WERI-Rb-1 (cell line): ENCODE data around the gene NDUFA3.

Source experiments
- DNase-seq: peaks from one replicate; pipeline ENCODE4 v3.0.0-alpha.2; 2020
- H3K27ac ChIP-seq: fragments of 250-450 bp; sonication (Bioruptor Pico); 2 replicates; pipeline ENCODE4 v1.5.1; 2020; ENCODE audit warnings: mild to moderate bottlenecking, moderate library complexity
- H3K27me3 ChIP-seq: fragments of 250-450 bp; sonication (Bioruptor Pico); 2 replicates; pipeline ENCODE4 v1.5.1; 2021; ENCODE audit warnings: mild to moderate bottlenecking, low read depth, moderate library complexity; ENCODE audit not compliant: insufficient read depth, severe bottlenecking
- H3K36me3 ChIP-seq: fragments of 250-450 bp; sonication (Bioruptor Pico); 2 replicates; pipeline ENCODE4 v1.5.1; 2020; ENCODE audit warnings: mild to moderate bottlenecking, moderate library complexity
- H3K4me3 ChIP-seq: 2 replicates; pipeline ENCODE4 v1.5.1; 2011; ENCODE audit warnings: low read depth, mild to moderate bottlenecking, control low read depth, low read length
- H3K9me3 ChIP-seq: fragments of 250-450 bp; sonication (Bioruptor Pico); 2 replicates; pipeline ENCODE4 v1.5.1; 2021; ENCODE audit warnings: mild to moderate bottlenecking, moderate library complexity; ENCODE audit not compliant: severe bottlenecking
- TF ChIP-seq, protein P1 (sequence below): IDR thresholded peaks from 2 replicates; pipeline ENCODE4 v1.5.1; 2011; ENCODE audit warnings: low read depth, mild to moderate bottlenecking, control low read depth, inconsistent platforms, low read length

The NDUFA3 gene

DNA sequence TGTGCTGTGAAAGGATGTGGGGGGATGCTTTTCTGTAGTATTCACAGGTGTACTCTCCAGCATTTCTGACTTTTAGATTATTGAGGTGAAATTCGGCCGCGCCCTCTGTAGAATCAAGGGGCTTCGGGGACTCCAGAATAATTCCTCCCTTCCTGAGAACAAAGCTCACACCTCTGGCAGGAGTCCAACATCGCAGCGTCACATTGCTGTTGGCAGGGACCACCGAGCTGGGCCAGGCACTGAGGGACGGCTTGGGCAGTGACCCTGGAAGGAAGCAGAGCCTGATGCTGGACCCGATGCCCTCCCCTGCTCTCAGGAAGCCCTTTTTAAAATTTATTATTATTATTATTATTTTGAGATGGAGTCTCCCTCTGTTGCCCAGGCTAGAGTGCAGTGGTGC lies 27.8 kb upstream of the NDUFA3 start:
- H3K27ac ChIP-seq: no peak overlapping the region
- peaks cover under 1% of the 10 kb centered on the region for H3K9me3 ChIP-seq
- DNase-seq: no peak
- H3K4me3 ChIP-seq: no peak overlapping the region
- peaks cover 74% of the 10 kb centered on the region for H3K27me3 ChIP-seq
- TF ChIP-seq, protein P1, sequence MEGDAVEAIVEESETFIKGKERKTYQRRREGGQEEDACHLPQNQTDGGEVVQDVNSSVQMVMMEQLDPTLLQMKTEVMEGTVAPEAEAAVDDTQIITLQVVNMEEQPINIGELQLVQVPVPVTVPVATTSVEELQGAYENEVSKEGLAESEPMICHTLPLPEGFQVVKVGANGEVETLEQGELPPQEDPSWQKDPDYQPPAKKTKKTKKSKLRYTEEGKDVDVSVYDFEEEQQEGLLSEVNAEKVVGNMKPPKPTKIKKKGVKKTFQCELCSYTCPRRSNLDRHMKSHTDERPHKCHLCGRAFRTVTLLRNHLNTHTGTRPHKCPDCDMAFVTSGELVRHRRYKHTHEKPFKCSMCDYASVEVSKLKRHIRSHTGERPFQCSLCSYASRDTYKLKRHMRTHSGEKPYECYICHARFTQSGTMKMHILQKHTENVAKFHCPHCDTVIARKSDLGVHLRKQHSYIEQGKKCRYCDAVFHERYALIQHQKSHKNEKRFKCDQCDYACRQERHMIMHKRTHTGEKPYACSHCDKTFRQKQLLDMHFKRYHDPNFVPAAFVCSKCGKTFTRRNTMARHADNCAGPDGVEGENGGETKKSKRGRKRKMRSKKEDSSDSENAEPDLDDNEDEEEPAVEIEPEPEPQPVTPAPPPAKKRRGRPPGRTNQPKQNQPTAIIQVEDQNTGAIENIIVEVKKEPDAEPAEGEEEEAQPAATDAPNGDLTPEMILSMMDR: no peak
- H3K36me3 ChIP-seq: no peaks in the 10 kb centered on the region

- H3K27me3 ChIP-seq: peaks cover 69% of the 10 kb centered on the region
- H3K9me3 ChIP-seq: peaks cover 11% of the 10 kb centered on the region
- no peak overlapping the region for H3K27ac ChIP-seq
- DNase-seq: no peak
- H3K36me3 ChIP-seq: no peaks in the 10 kb centered on the region
- H3K4me3 ChIP-seq: no peak overlapping the region
- TF ChIP-seq, protein P1: no peak
Observed at GRCh38 chr19:54077334-54077733, 25.3 kb upstream of the NDUFA3 start.

DNA sequence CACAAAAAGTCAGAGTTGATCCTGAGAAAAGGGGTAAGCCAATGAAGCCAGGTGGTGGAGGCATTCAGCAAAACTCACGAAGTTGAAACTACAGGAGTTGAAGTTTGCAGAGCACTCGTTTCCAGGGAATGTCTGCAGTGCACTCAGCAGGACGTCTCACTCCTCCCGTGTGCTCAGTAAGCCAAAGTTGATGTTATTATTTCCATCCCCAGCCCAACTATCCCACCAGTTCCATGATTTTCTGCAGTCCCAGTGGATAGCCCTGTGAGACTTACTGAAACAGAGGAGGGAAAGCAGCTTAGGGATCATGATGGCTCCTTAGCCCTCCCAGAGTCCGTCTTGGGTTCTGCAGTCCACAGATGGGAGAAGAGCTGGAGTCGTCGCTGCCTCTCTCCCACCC lies 21.6 kb upstream of the NDUFA3 start, which contains the start of gene TARM1:
Gene TARM1 (minus strand): TSS at position 334 of the 400 bp plus-strand sequence. CDS start 25 bp downstream, at position 309.
- Histone ChIP-seq H3K27me3 (peaks cover 61% of the 10 kb centered on the region), H3K9me3 (peaks cover 15% of the 10 kb centered on the region), H3K27ac (no peak within 1 kb of the TSS), H3K36me3 (no peaks in the 10 kb centered on the region), H3K4me3 (no peak within 1 kb of the TSS)
- TF ChIP-seq, protein P1: no peak
- no peak for DNase-seq

GRCh38 chr19:54084410-54084809 lies 18.2 kb upstream of the NDUFA3 start:
- Histone ChIP-seq H3K27me3 (peaks cover 61% of the 10 kb centered on the region), H3K4me3 (no peak overlapping the region), H3K9me3 (peaks cover 15% of the 10 kb centered on the region), H3K27ac (no peak overlapping the region), H3K36me3 (no peaks in the 10 kb centered on the region)
- TF ChIP-seq, protein P1: no peak
- DNase-seq: no peak

DNA sequence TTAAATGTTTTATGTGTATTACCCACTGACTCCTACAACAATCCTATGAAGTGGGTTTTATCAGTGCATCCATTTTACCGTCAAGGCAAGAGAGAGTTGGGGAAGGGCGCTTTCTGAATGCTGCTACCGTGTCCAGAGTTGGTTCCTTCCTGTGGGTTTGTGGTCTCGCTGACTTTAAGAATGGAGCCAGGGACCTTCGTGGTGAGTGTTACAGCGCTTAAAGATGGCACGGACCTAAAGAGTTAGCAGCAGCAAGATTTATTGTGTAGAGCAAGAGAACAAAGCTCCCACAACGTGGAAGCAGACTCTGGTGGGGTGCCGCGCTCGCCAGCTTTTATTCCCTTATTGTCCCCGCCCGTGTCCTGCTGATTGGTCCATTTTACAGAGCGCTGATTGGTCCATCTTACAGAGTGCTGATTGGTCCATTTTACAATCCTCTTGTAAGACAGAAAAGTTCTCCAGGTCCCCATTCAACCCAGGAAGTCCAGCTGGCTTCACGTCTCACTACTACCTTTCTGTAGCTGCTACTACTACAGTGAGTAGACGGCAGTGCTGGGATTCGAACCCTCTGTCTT lies 8.1 kb upstream of the NDUFA3 start:
- TF ChIP-seq, protein P1: no peak
- no peak for DNase-seq
- no peak overlapping the region for H3K27ac ChIP-seq
- peaks cover 3% of the 10 kb centered on the region for H3K9me3 ChIP-seq
- peaks cover 53% of the 10 kb centered on the region for H3K27me3 ChIP-seq
- H3K36me3 ChIP-seq: no peaks in the 10 kb centered on the region
- H3K4me3 ChIP-seq: no peak overlapping the region
